Ectodermal cell (in vitro differentiated cells): ENCODE measurements around the gene ORAI3.

ENCODE experiments used
- H3K27ac ChIP-seq: 2 replicates; pipeline ENCODE4 v1.7.0; 2013; ENCODE audit warnings: mild to moderate bottlenecking, low read depth, low read length; ENCODE audit not compliant: insufficient read depth, poor library complexity, severe bottlenecking
- H3K27me3 ChIP-seq: 2 replicates; pipeline ENCODE4 v1.7.0; 2013; ENCODE audit warnings: mild to moderate bottlenecking, low read length; ENCODE audit not compliant: insufficient read depth, control insufficient read depth, poor library complexity, severe bottlenecking
- H3K36me3 ChIP-seq: one replicate; pipeline ENCODE4 v1.7.0; 2013; ENCODE audit warnings: low read length; ENCODE audit not compliant: control insufficient read depth, insufficient read depth
- H3K4me1 ChIP-seq: one replicate; pipeline ENCODE4 v1.7.0; 2013; ENCODE audit warnings: low read length; ENCODE audit not compliant: control insufficient read depth, insufficient read depth
- H3K4me3 ChIP-seq: 2 replicates; pipeline ENCODE4 v1.7.0; 2013; ENCODE audit warnings: low read depth, low read length, control low read depth; ENCODE audit not compliant: insufficient read depth
- H3K9me3 ChIP-seq: 2 replicates; pipeline ENCODE4 v1.7.0; 2013; ENCODE audit warnings: mild to moderate bottlenecking, low read length, moderate library complexity; ENCODE audit not compliant: control insufficient read depth
- WGBS, 2 experiments: methylation state at CpG; one replicate each; pipeline ENCODE4 v1.1.7; 2013; ENCODE audit warnings: missing lambda C conversion rate in 2 of 2; 5-methylcytosine and 5-hydroxymethylcytosine counted together

Gene ORAI3

GRCh38 chr16:30947859-30948666 is 805 bp upstream of the ORAI3 start:
- H3K27me3 ChIP-seq: no peaks in the 10 kb centered on the region
- WGBS, 2 experiments: 1% methylated on average over 36 to 44 of the region's 44 CpGs

GRCh38 chr16:30949650-30950515 is 1.0 kb downstream of the ORAI3 start:
- Histone ChIP-seq H3K4me3 (peak overlapping the region; percentile 87), H3K4me1 (peaks cover 19% of the 10 kb centered on the region), H3K27ac (no peak overlapping the region), H3K9me3 (no peaks in the 10 kb centered on the region), H3K27me3 (no peaks in the 10 kb centered on the region), H3K36me3 (peaks cover 2% of the 10 kb centered on the region)
- 12 to 14% methylated on average over 21 of the region's 21 CpGs for WGBS, 2 experiments

More at GRCh38 chr16:30947859-30948666, 805 bp upstream of the ORAI3 start:
- Histone ChIP-seq H3K9me3 (no peaks in the 10 kb centered on the region), H3K4me1 (peaks cover 12% of the 10 kb centered on the region), H3K36me3 (peaks cover 16% of the 10 kb centered on the region), H3K4me3 (peak overlapping the region; percentile 87), H3K27ac (peak overlapping the region; percentile 97)

GRCh38 chr16:30950516-30951065 is 1.7 kb downstream of the ORAI3 start:
- Histone ChIP-seq H3K27ac (no peak overlapping the region), H3K4me3 (peak overlapping the region; percentile 87), H3K9me3 (no peaks in the 10 kb centered on the region), H3K4me1 (peaks cover 19% of the 10 kb centered on the region), H3K36me3 (no peaks in the 10 kb centered on the region), H3K27me3 (no peaks in the 10 kb centered on the region)
- WGBS, 2 experiments: 86 to 89% methylated on average over 8 of the region's 8 CpGs

- H3K4me1 ChIP-seq: peaks cover 19% of the 10 kb centered on the region
- no peak overlapping the region for H3K27ac ChIP-seq
- no peaks in the 10 kb centered on the region for H3K36me3 ChIP-seq
- no peak overlapping the region for H3K4me3 ChIP-seq
- WGBS, 2 experiments: 88 to 97% methylated on average over 1 of the region's 1 CpG
- no peaks in the 10 kb centered on the region for H3K9me3 ChIP-seq
- H3K27me3 ChIP-seq: no peaks in the 10 kb centered on the region
Observed at GRCh38 chr16:30951193-30951592, 2.3 kb downstream of the ORAI3 start.

GRCh38 chr16:30951750-30952149 is 2.9 kb downstream of the ORAI3 start:
- no peaks in the 10 kb centered on the region for H3K27me3 ChIP-seq
- no peak overlapping the region for H3K4me3 ChIP-seq
- no peaks in the 10 kb centered on the region for H3K36me3 ChIP-seq
- no peaks in the 10 kb centered on the region for H3K9me3 ChIP-seq
- H3K4me1 ChIP-seq: peaks cover 19% of the 10 kb centered on the region
- no peak overlapping the region for H3K27ac ChIP-seq
- WGBS, 2 experiments: 93 to 95% methylated on average over 3 of the region's 3 CpGs

GRCh38 chr16:30953111-30953510 is 4.2 kb downstream of the ORAI3 start:
- no peak overlapping the region for H3K4me3 ChIP-seq
- H3K27me3 ChIP-seq: no peaks in the 10 kb centered on the region
- 78 to 80% methylated on average over 9 of the region's 9 CpGs for WGBS, 2 experiments

GRCh38 chr16:30953511-30954124 is 4.8 kb downstream of the ORAI3 start:
- Histone ChIP-seq H3K27ac (peak overlapping the region; percentile 63), H3K4me1 (peaks cover 15% of the 10 kb centered on the region), H3K4me3 (no peak overlapping the region), H3K27me3 (no peaks in the 10 kb centered on the region), H3K36me3 (no peaks in the 10 kb centered on the region), H3K9me3 (no peaks in the 10 kb centered on the region)
- WGBS, 2 experiments: 38 to 39% methylated on average over 15 of the region's 15 CpGs

More at GRCh38 chr16:30953111-30953510, 4.2 kb downstream of the ORAI3 start:
- H3K36me3 ChIP-seq: no peaks in the 10 kb centered on the region
- H3K27ac ChIP-seq: no peak overlapping the region
- H3K4me1 ChIP-seq: peaks cover 13% of the 10 kb centered on the region
- no peaks in the 10 kb centered on the region for H3K9me3 ChIP-seq

- Histone ChIP-seq H3K4me1 (peaks cover 19% of the 10 kb centered on the region), H3K27ac (no peak overlapping the region), H3K9me3 (no peaks in the 10 kb centered on the region), H3K36me3 (peaks cover 6% of the 10 kb centered on the region), H3K4me3 (no peak overlapping the region), H3K27me3 (no peaks in the 10 kb centered on the region)
- WGBS, 2 experiments: 94 to 96% methylated on average over 8 of the region's 8 CpGs
Observed at GRCh38 chr16:30954993-30955392, 6.1 kb downstream of the ORAI3 start.

GRCh38 chr16:30956601-30957455 is 8.0 kb downstream of the ORAI3 start:
- Histone ChIP-seq H3K4me3 (peak overlapping the region; percentile 66), H3K4me1 (peaks cover 13% of the 10 kb centered on the region), H3K27me3 (no peaks in the 10 kb centered on the region), H3K36me3 (peaks cover 20% of the 10 kb centered on the region), H3K9me3 (no peaks in the 10 kb centered on the region), H3K27ac (peak overlapping the region; percentile 91)
- WGBS, 2 experiments: 33% methylated on average over 42 of the region's 42 CpGs
